Psoas muscle (tissue), 8 donors: ENCODE data around the gene TMEM74B. TPM values are rescaled to one million over a fixed set of nuclear protein-coding genes. Genes with fewer than 3 reads are reported as not detected.

Experiments
- ATAC-seq, 4 donors: fragments of 200-7000 bp; cut with Tn5 transposase; one replicate each; pipeline ENCODE4 v1.9.1; 2020; ENCODE audit warnings: moderate library complexity in 3 of 4, mild to moderate bottlenecking in 2 of 4
- DNase-seq, 2 donors: peaks; one replicate each; pipeline ENCODE4 v3.0.0-alpha.2; 2020
- H3K27ac ChIP-seq: fragments of 200-600 bp; one replicate; pipeline ENCODE4 v1.8.0; 2022
- H3K27me3 ChIP-seq, 3 donors: fragments of 200-600 bp in 1 of 3; one replicate each; pipeline versions ENCODE4 v1.6.1 to v1.8.0; 2013 to 2022; ENCODE audit warnings: low read length in 2 of 3, mild to moderate bottlenecking in 2 of 3, moderate library complexity in 1 of 3; ENCODE audit not compliant: insufficient read depth in 3 of 3
- H3K36me3 ChIP-seq, 2 donors: fragments of 200-600 bp in 1 of 2; one replicate each; pipeline versions ENCODE4 v1.6.1 to v1.8.0; 2013 to 2022; ENCODE audit warnings: low read depth in 1 of 2, mild to moderate bottlenecking in 1 of 2, moderate library complexity in 1 of 2; ENCODE audit not compliant: insufficient read depth in 1 of 2
- H3K4me1 ChIP-seq: fragments of 200-600 bp; one replicate; pipeline ENCODE4 v1.8.0; 2022
- H3K4me3 ChIP-seq: fragments of 200-600 bp; one replicate; pipeline ENCODE4 v1.8.0; 2022; ENCODE audit warnings: mild to moderate bottlenecking
- H3K9me3 ChIP-seq: fragments of 200-600 bp; one replicate; pipeline ENCODE4 v1.8.0; 2022
- CTCF ChIP-seq: fragments of 200-600 bp; IDR thresholded peaks from one replicate; pipeline ENCODE4 v1.8.0; 2022; ENCODE audit warnings: antibody characterized with exemption
- WGBS, 3 donors: extraction: QIAGEN DNeasy Blood & Tissue Kit; methylation state at CpG; one replicate each; pipeline versions ENCODE4 v1.1.6 to v1.1.7; 2013; 5-methylcytosine and 5-hydroxymethylcytosine counted together
- intact Hi-C, 2 donors: fragments of 100-400 bp; cut with DNase I; formaldehyde crosslinking; loops; one replicate each; pipeline versions ENCODE4 v1.11.0 to v1.14.2; 2022
- polyA plus RNA-seq, 3 donors: library from polyadenylated mRNA; stranded (reverse); fragments of 200-250 nt; gene quantifications; one replicate each; pipeline ENCODE4 v1.2.3, GENCODE V29; 2013
- total RNA-seq, 4 donors: library from RNA; stranded (reverse); fragmentation: NEBNext Ultra II Directional in 2 of 4; extraction: Animal tissue kit (Norgen Biotek cat#: 25700) in 2 of 4; gene quantifications; one replicate each; pipeline versions ENCODE4 v1.2.1 to v1.2.4, GENCODE V29; 2021 to 2023
- donor health status: healthy with polysubstance abuse.
- donor health status: DM: no; HTN: no; CAD: no; lungs with moderate emphysema.
- donor health status: Bipolar disorder and iron deficiency.
- donor health status: healthy.
- donor health status: DM: yes; HTN: yes; CAD: no.
- donor health status: DM: no; HTN: no; CAD: no.
- donor health status: DM: no; HTN: no; CAD: no.
- donor health status: DM: yes; HTN: yes; CAD: no.

The TMEM74B gene
- total and polyA plus RNA-seq, 7 donors = 0.22 to 2.1 (median 0.67) TPM

- ATAC-seq (no peak), DNase-seq (no peak)
- no peak for TF ChIP-seq CTCF
- Histone ChIP-seq H3K27me3 (no peaks in the 10 kb centered on the region), H3K4me3 (no peak overlapping the region), H3K36me3 (no peaks in the 10 kb centered on the region), H3K27ac (no peak overlapping the region), H3K4me1 (no peaks in the 10 kb centered on the region), H3K9me3 (no peaks in the 10 kb centered on the region)
- intact Hi-C loops = no loop called here
- WGBS, 3 donors = 56 to 63% (median 56%) methylated on average over 7 of the region's 7 CpGs
Measured at GRCh38 chr20:1199212-1199873, 14.6 kb upstream of the TMEM74B start.

GRCh38 chr20:1198751-1199150 is 14.0 kb upstream of the TMEM74B start:
- Histone ChIP-seq H3K4me3 (no peak overlapping the region), H3K9me3 (no peaks in the 10 kb centered on the region), H3K27me3 (no peaks in the 10 kb centered on the region), H3K27ac (no peak overlapping the region), H3K4me1 (no peaks in the 10 kb centered on the region), H3K36me3 (no peaks in the 10 kb centered on the region)
- 77 to 86% (median 85%) methylated on average over 5 of the region's 5 CpGs for WGBS, 3 donors
- ATAC-seq = no peak
- TF ChIP-seq CTCF = no peak
- intact Hi-C loops = no loop called here
- no peak for DNase-seq

- Histone ChIP-seq H3K4me1 (no peaks in the 10 kb centered on the region), H3K36me3 (no peaks in the 10 kb centered on the region), H3K9me3 (no peaks in the 10 kb centered on the region), H3K27me3 (no peaks in the 10 kb centered on the region), H3K27ac (no peak overlapping the region), H3K4me3 (no peak overlapping the region)
- no peak for TF ChIP-seq CTCF
- intact Hi-C loops = no loop called here
- ATAC-seq (no peak), DNase-seq (no peak)
- 79 to 83% (median 81%) methylated on average over 7 of the region's 7 CpGs for WGBS, 3 donors
Measured at GRCh38 chr20:1197801-1198200, 13.0 kb upstream of the TMEM74B start.

GRCh38 chr20:1196634-1197033 is 11.9 kb upstream of the TMEM74B start:
- ATAC-seq (no peak), DNase-seq (no peak)
- Histone ChIP-seq H3K4me3 (no peak overlapping the region), H3K4me1 (no peaks in the 10 kb centered on the region), H3K9me3 (no peaks in the 10 kb centered on the region), H3K36me3 (no peaks in the 10 kb centered on the region), H3K27ac (no peak overlapping the region), H3K27me3 (no peaks in the 10 kb centered on the region)
- 83 to 94% (median 90%) methylated on average over 2 of the region's 2 CpGs for WGBS, 3 donors
- no peak for TF ChIP-seq CTCF
- intact Hi-C loops = no loop called here

GRCh38 chr20:1195226-1195625 is 10.4 kb upstream of the TMEM74B start:
- DNase-seq (no peak), ATAC-seq (no peak)
- Histone ChIP-seq H3K27me3 (no peaks in the 10 kb centered on the region), H3K9me3 (no peaks in the 10 kb centered on the region), H3K27ac (no peak overlapping the region), H3K4me1 (no peaks in the 10 kb centered on the region), H3K36me3 (no peaks in the 10 kb centered on the region), H3K4me3 (no peak overlapping the region)
- intact Hi-C loops = no loop called here
- WGBS, 3 donors = 76 to 87% (median 81%) methylated on average over 1 of the region's 1 CpG
- TF ChIP-seq CTCF = no peak
